ENCODE results near the gene CST9L. TPM values are rescaled to one million over a fixed set of nuclear protein-coding genes. Genes with fewer than 3 reads are reported as not detected.

The CST9L gene
- polyA plus RNA-seq, 1 donor, result not detected

DNA sequence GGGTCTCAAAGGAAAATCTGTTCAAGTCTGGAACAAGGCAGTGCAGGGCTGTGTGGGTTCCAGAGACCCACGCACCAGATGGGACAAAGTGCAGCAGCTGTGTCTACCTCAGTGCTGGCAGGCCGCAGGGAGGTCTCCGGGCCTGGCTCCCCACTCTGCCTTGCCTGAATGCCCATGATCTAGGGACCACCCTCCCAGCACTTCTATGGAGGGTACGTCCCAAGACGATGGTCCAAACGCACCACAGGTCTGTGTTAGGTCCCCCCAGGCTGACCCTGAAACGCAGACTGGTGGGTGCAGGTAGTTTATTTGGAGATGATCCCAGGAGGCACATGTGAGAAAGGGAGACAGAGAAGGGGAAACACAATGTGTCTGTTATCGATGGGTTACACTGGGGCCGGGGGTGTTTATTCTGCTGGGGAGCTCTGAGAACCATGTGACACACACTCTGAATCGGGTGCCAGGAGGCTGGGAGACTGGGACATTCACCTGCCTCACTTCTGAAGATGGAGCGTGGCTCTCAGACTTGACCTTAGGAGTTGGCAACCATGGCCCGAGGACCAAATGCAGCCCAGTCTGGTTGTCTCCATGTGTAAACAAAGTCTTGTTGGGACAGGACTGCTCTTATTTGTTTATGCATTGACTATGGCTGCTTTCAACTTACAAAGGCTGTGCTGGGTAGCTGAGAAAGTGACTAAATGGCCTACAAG, 21.7 kb downstream of the CST9L start:
- Histone ChIP-seq H3K27me3 (ENCODE audit: control insufficient read depth, insufficient read depth, low read length) (no peaks in the 10 kb centered on the region), H3K36me3 (ENCODE audit: control insufficient read depth, insufficient read depth, low read length) (no peaks in the 10 kb centered on the region), H3K4me1 (ENCODE audit: control insufficient read depth, insufficient read depth, low read length) (no peaks in the 10 kb centered on the region), H3K27ac (ENCODE audit: low read length) (no peak overlapping the region), H3K4me3 (ENCODE audit: low read length) (no peak overlapping the region), H3K9me3 (ENCODE audit: control insufficient read depth, low read depth, low read length) (no peaks in the 10 kb centered on the region)
- WGBS (ENCODE audit: insufficient coverage, low lambda C conversion rate), result no CpG with 5 or more reads among the region's 12 CpGs
- DNase-seq, result no peak

DNA sequence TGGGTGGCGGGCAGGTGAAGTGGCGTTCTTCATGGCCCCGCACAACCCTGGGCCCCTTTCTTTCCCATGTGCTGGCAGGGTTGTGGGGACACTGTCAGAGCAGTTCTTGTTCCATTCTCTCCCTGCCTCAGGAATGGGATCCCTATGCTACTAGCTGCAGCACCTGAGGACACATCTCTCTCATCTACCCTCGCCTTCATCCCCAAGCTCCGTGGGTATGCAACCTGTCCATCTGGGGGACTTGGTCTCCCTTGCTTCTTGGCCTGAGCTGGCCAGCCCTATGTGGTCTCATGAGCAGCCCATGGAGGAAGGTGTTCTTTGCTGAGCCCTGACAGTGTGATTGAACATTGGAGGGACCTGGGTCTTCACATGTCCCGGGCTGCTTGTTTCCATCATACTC, 24.2 kb downstream of the CST9L start:
- no peaks in the 10 kb centered on the region for H3K27me3 ChIP-seq (ENCODE audit: control insufficient read depth, insufficient read depth, low read length)
- WGBS (ENCODE audit: insufficient coverage, low lambda C conversion rate), result no CpG with 5 or more reads among the region's 6 CpGs
- no peaks in the 10 kb centered on the region for H3K9me3 ChIP-seq (ENCODE audit: control insufficient read depth, low read depth, low read length)
- no peak overlapping the region for H3K27ac ChIP-seq (ENCODE audit: low read length)
- H3K36me3 ChIP-seq (ENCODE audit: control insufficient read depth, insufficient read depth, low read length), result no peaks in the 10 kb centered on the region
- no peak for DNase-seq
- no peaks in the 10 kb centered on the region for H3K4me1 ChIP-seq (ENCODE audit: control insufficient read depth, insufficient read depth, low read length)
- H3K4me3 ChIP-seq (ENCODE audit: low read length), result no peak overlapping the region

DNA sequence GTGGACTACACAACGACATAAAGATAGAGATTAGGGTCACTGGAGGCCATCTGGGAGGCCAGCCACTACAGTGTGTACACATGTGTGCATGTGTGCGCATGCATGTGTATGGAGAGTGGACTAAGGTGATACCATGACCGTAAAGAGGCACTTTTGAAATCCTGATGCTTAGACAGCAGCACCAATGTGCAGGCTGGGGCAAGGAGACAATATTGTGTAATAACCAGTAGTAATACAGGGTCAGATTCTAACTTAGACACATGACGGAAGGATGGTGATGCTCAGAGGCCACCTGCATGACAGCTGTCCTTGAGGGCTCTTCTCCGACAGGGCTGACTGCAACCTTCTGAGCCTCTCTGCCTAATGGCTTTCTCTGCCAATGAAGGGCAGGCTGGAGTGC, 25.5 kb downstream of the CST9L start:
- peak; percentile 55 to 84 for DNase-seq
- no peaks in the 10 kb centered on the region for H3K9me3 ChIP-seq (ENCODE audit: control insufficient read depth, low read depth, low read length)
- H3K27ac ChIP-seq (ENCODE audit: low read length), result no peak overlapping the region
- no peak overlapping the region for H3K4me3 ChIP-seq (ENCODE audit: low read length)
- WGBS (ENCODE audit: insufficient coverage, low lambda C conversion rate), result no CpG with 5 or more reads among the region's 5 CpGs
- H3K4me1 ChIP-seq (ENCODE audit: control insufficient read depth, insufficient read depth, low read length), result no peaks in the 10 kb centered on the region
- H3K27me3 ChIP-seq (ENCODE audit: control insufficient read depth, insufficient read depth, low read length), result no peaks in the 10 kb centered on the region
- H3K36me3 ChIP-seq (ENCODE audit: control insufficient read depth, insufficient read depth, low read length), result no peaks in the 10 kb centered on the region

DNA sequence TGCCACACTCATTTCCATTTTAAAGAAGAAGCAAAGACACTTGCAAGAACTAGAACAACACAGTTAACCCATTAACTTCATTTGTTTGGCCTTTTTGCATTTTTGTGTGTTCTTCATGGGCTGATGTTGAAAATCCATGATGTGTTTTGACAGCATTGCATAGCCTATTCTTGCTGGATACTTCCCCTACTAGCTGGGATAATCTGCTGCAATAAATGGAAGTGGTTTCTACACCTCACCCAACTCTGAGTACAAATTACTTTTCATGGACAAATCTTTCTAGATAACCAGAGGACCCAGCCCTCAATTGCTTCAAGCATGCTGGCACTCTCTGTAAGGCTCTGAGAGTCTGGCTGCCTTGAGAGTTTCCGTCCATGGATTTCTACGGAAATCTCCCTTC, 26.5 kb downstream of the CST9L start:
- Histone ChIP-seq H3K27ac (ENCODE audit: low read length) (no peak overlapping the region), H3K4me1 (ENCODE audit: control insufficient read depth, insufficient read depth, low read length) (no peaks in the 10 kb centered on the region), H3K36me3 (ENCODE audit: control insufficient read depth, insufficient read depth, low read length) (no peaks in the 10 kb centered on the region), H3K9me3 (ENCODE audit: control insufficient read depth, low read depth, low read length) (no peaks in the 10 kb centered on the region), H3K4me3 (ENCODE audit: low read length) (no peak overlapping the region), H3K27me3 (ENCODE audit: control insufficient read depth, insufficient read depth, low read length) (no peaks in the 10 kb centered on the region)
- WGBS (ENCODE audit: insufficient coverage, low lambda C conversion rate), result no CpG with 5 or more reads among the region's 2 CpGs
- DNase-seq, result no peak

- no CpG with 5 or more reads among the region's 1 CpG for WGBS (ENCODE audit: insufficient coverage, low lambda C conversion rate)
- no peak overlapping the region for H3K4me3 ChIP-seq (ENCODE audit: low read length)
- DNase-seq, result peak in 1 of 2 donors; percentile 56
- H3K27me3 ChIP-seq (ENCODE audit: control insufficient read depth, insufficient read depth, low read length), result no peaks in the 10 kb centered on the region
- no peaks in the 10 kb centered on the region for H3K36me3 ChIP-seq (ENCODE audit: control insufficient read depth, insufficient read depth, low read length)
- H3K4me1 ChIP-seq (ENCODE audit: control insufficient read depth, insufficient read depth, low read length), result no peaks in the 10 kb centered on the region
- no peaks in the 10 kb centered on the region for H3K9me3 ChIP-seq (ENCODE audit: control insufficient read depth, low read depth, low read length)
- no peak overlapping the region for H3K27ac ChIP-seq (ENCODE audit: low read length)
These were observed 27.0 kb downstream of the CST9L start for GRCh38 chr20:23541330-23541729.

- no peak overlapping the region for H3K27ac ChIP-seq (ENCODE audit: low read length)
- 100% methylated on average over 1 of the region's 4 CpGs for WGBS (ENCODE audit: insufficient coverage, low lambda C conversion rate)
- DNase-seq, result no peak
These were observed 27.7 kb downstream of the CST9L start for GRCh38 chr20:23540624-23541023.

GRCh38 chr20:23537030-23537429, 31.3 kb downstream of the CST9L start:
- no peak for DNase-seq
- H3K4me3 ChIP-seq (ENCODE audit: low read length), result no peak overlapping the region
- 93% methylated on average over 3 of the region's 3 CpGs for WGBS (ENCODE audit: insufficient coverage, low lambda C conversion rate)
- no peaks in the 10 kb centered on the region for H3K4me1 ChIP-seq (ENCODE audit: control insufficient read depth, insufficient read depth, low read length)
- H3K27ac ChIP-seq (ENCODE audit: low read length), result no peak overlapping the region
- no peaks in the 10 kb centered on the region for H3K36me3 ChIP-seq (ENCODE audit: control insufficient read depth, insufficient read depth, low read length)
- H3K9me3 ChIP-seq (ENCODE audit: control insufficient read depth, low read depth, low read length), result no peaks in the 10 kb centered on the region
- no peaks in the 10 kb centered on the region for H3K27me3 ChIP-seq (ENCODE audit: control insufficient read depth, insufficient read depth, low read length)

More at GRCh38 chr20:23540624-23541023, 27.7 kb downstream of the CST9L start:
- Histone ChIP-seq H3K36me3 (ENCODE audit: control insufficient read depth, insufficient read depth, low read length) (no peaks in the 10 kb centered on the region), H3K4me3 (ENCODE audit: low read length) (no peak overlapping the region), H3K4me1 (ENCODE audit: control insufficient read depth, insufficient read depth, low read length) (no peaks in the 10 kb centered on the region), H3K27me3 (ENCODE audit: control insufficient read depth, insufficient read depth, low read length) (no peaks in the 10 kb centered on the region), H3K9me3 (ENCODE audit: control insufficient read depth, low read depth, low read length) (no peaks in the 10 kb centered on the region)

DNA sequence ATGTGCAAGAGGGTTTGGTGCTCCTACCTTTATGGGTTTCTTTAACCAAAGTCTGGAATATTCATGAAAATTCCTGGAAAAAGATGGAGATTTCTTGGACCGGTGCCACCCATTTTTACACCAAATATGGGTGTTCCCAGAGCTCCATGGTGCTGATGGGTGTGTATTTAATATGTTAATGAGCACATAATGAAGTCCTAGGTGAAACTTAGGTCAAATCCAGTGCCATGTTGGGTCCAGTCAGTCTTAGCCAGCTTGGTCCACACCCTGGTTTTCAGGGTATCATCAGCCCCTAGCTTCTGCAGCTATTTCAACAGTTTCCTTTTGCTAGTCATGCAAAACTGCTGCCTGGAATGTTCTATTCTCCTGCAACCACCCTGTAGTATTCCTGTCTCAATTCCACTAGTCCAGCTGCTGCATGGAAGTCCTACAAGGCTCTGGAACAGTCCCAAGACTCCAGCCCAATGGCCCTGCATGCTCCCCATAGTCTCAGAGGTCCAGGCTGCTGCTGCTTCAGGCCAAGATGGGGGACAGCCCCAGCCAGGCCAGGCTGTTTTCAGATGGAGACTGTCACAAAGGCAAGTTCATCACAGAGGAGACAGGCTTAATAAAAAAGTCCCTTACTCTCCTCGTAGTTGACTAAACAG, 31.8 kb downstream of the CST9L start:
- no peak overlapping the region for H3K27ac ChIP-seq (ENCODE audit: low read length)
- no peaks in the 10 kb centered on the region for H3K27me3 ChIP-seq (ENCODE audit: control insufficient read depth, insufficient read depth, low read length)
- no peaks in the 10 kb centered on the region for H3K9me3 ChIP-seq (ENCODE audit: control insufficient read depth, low read depth, low read length)
- no peaks in the 10 kb centered on the region for H3K36me3 ChIP-seq (ENCODE audit: control insufficient read depth, insufficient read depth, low read length)
- no peaks in the 10 kb centered on the region for H3K4me1 ChIP-seq (ENCODE audit: control insufficient read depth, insufficient read depth, low read length)
- no peak for DNase-seq
- no CpG with 5 or more reads among the region's 2 CpGs for WGBS (ENCODE audit: insufficient coverage, low lambda C conversion rate)
- no peak overlapping the region for H3K4me3 ChIP-seq (ENCODE audit: low read length)

GRCh38 chr20:23534801-23535593, 33.3 kb downstream of the CST9L start:
- no peaks in the 10 kb centered on the region for H3K36me3 ChIP-seq (ENCODE audit: control insufficient read depth, insufficient read depth, low read length)
- no peaks in the 10 kb centered on the region for H3K9me3 ChIP-seq (ENCODE audit: control insufficient read depth, low read depth, low read length)
- H3K27ac ChIP-seq (ENCODE audit: low read length), result no peak overlapping the region
- no CpG with 5 or more reads among the region's 20 CpGs for WGBS (ENCODE audit: insufficient coverage, low lambda C conversion rate)
- DNase-seq, result no peak
- H3K27me3 ChIP-seq (ENCODE audit: control insufficient read depth, insufficient read depth, low read length), result no peaks in the 10 kb centered on the region
- no peak overlapping the region for H3K4me3 ChIP-seq (ENCODE audit: low read length)
- H3K4me1 ChIP-seq (ENCODE audit: control insufficient read depth, insufficient read depth, low read length), result no peaks in the 10 kb centered on the region

DNA sequence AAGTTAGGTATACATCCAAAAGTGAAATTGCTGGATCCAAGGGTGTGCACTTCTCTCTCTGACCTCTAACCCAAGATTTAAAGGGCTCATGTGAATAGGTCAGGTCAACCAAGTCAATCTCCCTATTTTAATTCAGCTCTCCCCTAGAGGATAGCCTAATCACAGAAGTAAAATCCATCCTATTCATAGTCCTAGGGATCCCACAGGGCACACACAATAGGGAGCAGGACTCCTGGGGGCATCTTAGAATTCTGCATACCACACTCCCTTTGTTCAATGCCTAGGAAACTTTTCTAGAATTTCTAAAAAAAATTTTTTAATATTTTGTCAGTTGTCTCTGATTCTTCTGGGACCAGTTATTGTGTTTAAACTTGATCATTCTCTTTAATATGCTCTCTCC, 35.1 kb downstream of the CST9L start:
- H3K27ac ChIP-seq (ENCODE audit: low read length), result no peak overlapping the region
- no peak overlapping the region for H3K4me3 ChIP-seq (ENCODE audit: low read length)
- no peaks in the 10 kb centered on the region for H3K36me3 ChIP-seq (ENCODE audit: control insufficient read depth, insufficient read depth, low read length)
- H3K9me3 ChIP-seq (ENCODE audit: control insufficient read depth, low read depth, low read length), result peaks cover 2% of the 10 kb centered on the region
- no peaks in the 10 kb centered on the region for H3K4me1 ChIP-seq (ENCODE audit: control insufficient read depth, insufficient read depth, low read length)
- DNase-seq, result no peak
- no peaks in the 10 kb centered on the region for H3K27me3 ChIP-seq (ENCODE audit: control insufficient read depth, insufficient read depth, low read length)
